ENCODE results near the gene FTO.

The FTO gene

GRCh38 chr16:54125751-54126655, 422.0 kb downstream of the FTO start:
- Histone ChIP-seq H3K18ac (ENCODE audit: low read length) (no peak overlapping the region), H3K4me2 (ENCODE audit: insufficient read depth, low read length, poor library complexity, severe bottlenecking) (no peak overlapping the region), H3K36me3 (replicated peaks in 1 of 2; ENCODE audit: control insufficient read depth in 2 of 2, insufficient read depth in 2 of 2, low read length in 2 of 2) (no peaks in the 10 kb centered on the region), H2AFZ (ENCODE audit: low read length) (no peak overlapping the region), H3K4me3 (ENCODE audit: low read length in 2 of 2) (no peak overlapping the region), H2BK5ac (ENCODE audit: low read length) (no peak overlapping the region), H2AK5ac (ENCODE audit: low read depth, low read length) (no peak overlapping the region), H2BK120ac (ENCODE audit: low read depth, low read length) (no peak overlapping the region), H3K9me3 (replicated peaks in 1 of 2; ENCODE audit: control insufficient read depth in 2 of 2, insufficient read depth in 1 of 2, low read depth in 1 of 2, low read length in 2 of 2) (no peaks in the 10 kb centered on the region), H3K27ac (replicated peaks; ENCODE audit: low read length) (no peak overlapping the region), H2BK12ac (ENCODE audit: low read length) (no peak overlapping the region), H3K4ac (ENCODE audit: low read length) (no peak overlapping the region), H3K9ac (ENCODE audit: low read depth, low read length, poor library complexity) (no peak overlapping the region), H4K8ac (ENCODE audit: low read depth, low read length) (no peak overlapping the region), H3K4me1 (ENCODE audit: control insufficient read depth in 2 of 2, insufficient read depth in 1 of 2, low read depth in 1 of 2, low read length in 2 of 2) (peaks cover 0 to 1% of the 10 kb centered on the region in 2 donors), H3K79me1 (ENCODE audit: low read depth, low read length) (no peaks in the 10 kb centered on the region), H2BK15ac (ENCODE audit: low read length) (no peak overlapping the region), H3K27me3 (ENCODE audit: control insufficient read depth in 3 of 3, insufficient read depth in 3 of 3, low read depth in 1 of 3, low read length in 3 of 3) (no peaks in the 10 kb centered on the region), H4K91ac (ENCODE audit: low read depth, low read length, poor library complexity) (no peak overlapping the region), H3K23ac (ENCODE audit: low read depth, low read length, poor library complexity) (no peak overlapping the region), H3K14ac (ENCODE audit: low read length) (no peak overlapping the region)
- DNase-seq (ENCODE audit: low spot score), result no peak
- WGBS, 2 donors (ENCODE audit: extremely low coverage in 2 of 2, insufficient read length in 2 of 2, insufficient replicate concordance in 1 of 2), result no CpG with 5 or more reads among the region's 6 CpGs

DNA sequence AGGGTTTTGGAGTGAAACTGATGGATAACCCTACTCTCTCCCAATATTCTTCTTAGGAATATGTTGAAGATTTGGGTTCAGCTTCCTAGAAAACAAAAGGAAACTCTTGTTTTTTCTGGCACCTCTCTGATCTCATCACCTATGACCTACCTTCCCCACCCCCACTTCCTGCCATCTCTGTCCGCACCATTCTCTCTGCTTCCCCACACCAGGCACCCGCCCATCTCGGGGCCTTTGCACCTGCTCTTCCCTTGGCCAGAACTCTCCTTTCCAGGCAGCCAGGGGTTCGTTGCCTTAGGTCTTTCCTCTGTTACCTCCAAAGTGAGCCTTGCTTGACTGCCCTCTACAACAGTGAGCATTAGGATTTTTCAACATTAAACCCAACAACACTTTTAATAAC, 423.0 kb downstream of the FTO start:
- no peak overlapping the region for H4K91ac ChIP-seq (ENCODE audit: low read depth, low read length, poor library complexity)
- H2BK15ac ChIP-seq (ENCODE audit: low read length), result no peak overlapping the region
- H3K79me1 ChIP-seq (ENCODE audit: low read depth, low read length), result no peaks in the 10 kb centered on the region
- no peak for DNase-seq (ENCODE audit: low spot score)
- no peak overlapping the region for H3K4me3 ChIP-seq (ENCODE audit: low read length in 2 of 2)
- no peak overlapping the region for H3K14ac ChIP-seq (ENCODE audit: low read length)
- H3K36me3 ChIP-seq (replicated peaks in 1 of 2; ENCODE audit: control insufficient read depth in 2 of 2, insufficient read depth in 2 of 2, low read length in 2 of 2), result no peaks in the 10 kb centered on the region
- no peak overlapping the region for H2AFZ ChIP-seq (ENCODE audit: low read length)
- no peak overlapping the region for H2BK120ac ChIP-seq (ENCODE audit: low read depth, low read length)
- peaks cover 0 to 1% of the 10 kb centered on the region in 2 donors for H3K4me1 ChIP-seq (ENCODE audit: control insufficient read depth in 2 of 2, insufficient read depth in 1 of 2, low read depth in 1 of 2, low read length in 2 of 2)
- no peaks in the 10 kb centered on the region for H3K9me3 ChIP-seq (replicated peaks in 1 of 2; ENCODE audit: control insufficient read depth in 2 of 2, insufficient read depth in 1 of 2, low read depth in 1 of 2, low read length in 2 of 2)
- H2BK12ac ChIP-seq (ENCODE audit: low read length), result no peak overlapping the region
- H3K9ac ChIP-seq (ENCODE audit: low read depth, low read length, poor library complexity), result no peak overlapping the region
- H3K27me3 ChIP-seq (ENCODE audit: control insufficient read depth in 3 of 3, insufficient read depth in 3 of 3, low read depth in 1 of 3, low read length in 3 of 3), result peaks cover 0 to 5% (median 0%) of the 10 kb centered on the region in 3 experiments
- H3K18ac ChIP-seq (ENCODE audit: low read length), result no peak overlapping the region
- no peak overlapping the region for H3K23ac ChIP-seq (ENCODE audit: low read depth, low read length, poor library complexity)
- no peak overlapping the region for H3K4me2 ChIP-seq (ENCODE audit: insufficient read depth, low read length, poor library complexity, severe bottlenecking)
- no peak overlapping the region for H2BK5ac ChIP-seq (ENCODE audit: low read length)
- H4K8ac ChIP-seq (ENCODE audit: low read depth, low read length), result no peak overlapping the region
- no peak overlapping the region for H3K4ac ChIP-seq (ENCODE audit: low read length)
- WGBS, 2 donors (ENCODE audit: extremely low coverage in 2 of 2, insufficient read length in 2 of 2, insufficient replicate concordance in 1 of 2), result no CpG with 5 or more reads among the region's 4 CpGs
- H2AK5ac ChIP-seq (ENCODE audit: low read depth, low read length), result no peak overlapping the region
- no peak overlapping the region for H3K27ac ChIP-seq (replicated peaks; ENCODE audit: low read length)

- H3K4me1 ChIP-seq (ENCODE audit: control insufficient read depth in 2 of 2, insufficient read depth in 1 of 2, low read depth in 1 of 2, low read length in 2 of 2), result peaks cover 0 to 1% of the 10 kb centered on the region in 2 donors
- H3K23ac ChIP-seq (ENCODE audit: low read depth, low read length, poor library complexity), result no peak overlapping the region
- no peak overlapping the region for H3K18ac ChIP-seq (ENCODE audit: low read length)
- no peak overlapping the region for H2BK15ac ChIP-seq (ENCODE audit: low read length)
- no peak overlapping the region for H2BK120ac ChIP-seq (ENCODE audit: low read depth, low read length)
- no peak overlapping the region for H3K14ac ChIP-seq (ENCODE audit: low read length)
- no peak overlapping the region for H4K8ac ChIP-seq (ENCODE audit: low read depth, low read length)
- DNase-seq (ENCODE audit: low spot score), result no peak
- H4K91ac ChIP-seq (ENCODE audit: low read depth, low read length, poor library complexity), result no peak overlapping the region
- no peaks in the 10 kb centered on the region for H3K36me3 ChIP-seq (replicated peaks in 1 of 2; ENCODE audit: control insufficient read depth in 2 of 2, insufficient read depth in 2 of 2, low read length in 2 of 2)
- no peaks in the 10 kb centered on the region for H3K79me1 ChIP-seq (ENCODE audit: low read depth, low read length)
- H3K27ac ChIP-seq (replicated peaks; ENCODE audit: low read length), result no peak overlapping the region
- H3K4me2 ChIP-seq (ENCODE audit: insufficient read depth, low read length, poor library complexity, severe bottlenecking), result no peak overlapping the region
- no peak overlapping the region for H2AFZ ChIP-seq (ENCODE audit: low read length)
- H2BK5ac ChIP-seq (ENCODE audit: low read length), result no peak overlapping the region
- H2AK5ac ChIP-seq (ENCODE audit: low read depth, low read length), result no peak overlapping the region
- WGBS, 2 donors (ENCODE audit: extremely low coverage in 2 of 2, insufficient read length in 2 of 2, insufficient replicate concordance in 1 of 2), result no CpG with 5 or more reads among the region's 5 CpGs
- no peak overlapping the region for H3K4ac ChIP-seq (ENCODE audit: low read length)
- H3K4me3 ChIP-seq (ENCODE audit: low read length in 2 of 2), result no peak overlapping the region
- H3K27me3 ChIP-seq (ENCODE audit: control insufficient read depth in 3 of 3, insufficient read depth in 3 of 3, low read depth in 1 of 3, low read length in 3 of 3), result peaks cover 0 to 6% (median 0%) of the 10 kb centered on the region in 3 experiments
- no peak overlapping the region for H3K9ac ChIP-seq (ENCODE audit: low read depth, low read length, poor library complexity)
- H3K9me3 ChIP-seq (replicated peaks in 1 of 2; ENCODE audit: control insufficient read depth in 2 of 2, insufficient read depth in 1 of 2, low read depth in 1 of 2, low read length in 2 of 2), result no peaks in the 10 kb centered on the region
- H2BK12ac ChIP-seq (ENCODE audit: low read length), result no peak overlapping the region
Measured at GRCh38 chr16:54128629-54129234, 424.8 kb downstream of the FTO start.

- Histone ChIP-seq H3K4ac (ENCODE audit: low read length) (no peak overlapping the region), H3K18ac (ENCODE audit: low read length) (no peak overlapping the region), H2BK5ac (ENCODE audit: low read length) (no peak overlapping the region), H3K4me1 (ENCODE audit: control insufficient read depth in 2 of 2, insufficient read depth in 1 of 2, low read depth in 1 of 2, low read length in 2 of 2) (peaks cover 0 to 1% of the 10 kb centered on the region in 2 donors), H3K27me3 (ENCODE audit: control insufficient read depth in 3 of 3, insufficient read depth in 3 of 3, low read depth in 1 of 3, low read length in 3 of 3) (peaks cover 0 to 10% (median 0%) of the 10 kb centered on the region in 3 experiments), H2BK12ac (ENCODE audit: low read length) (no peak overlapping the region), H3K14ac (ENCODE audit: low read length) (no peak overlapping the region), H2BK15ac (ENCODE audit: low read length) (no peak overlapping the region), H3K79me1 (ENCODE audit: low read depth, low read length) (no peaks in the 10 kb centered on the region), H3K9me3 (replicated peaks in 1 of 2; ENCODE audit: control insufficient read depth in 2 of 2, insufficient read depth in 1 of 2, low read depth in 1 of 2, low read length in 2 of 2) (no peaks in the 10 kb centered on the region), H3K27ac (replicated peaks; ENCODE audit: low read length) (no peak overlapping the region), H2BK120ac (ENCODE audit: low read depth, low read length) (no peak overlapping the region), H2AK5ac (ENCODE audit: low read depth, low read length) (no peak overlapping the region), H3K36me3 (replicated peaks in 1 of 2; ENCODE audit: control insufficient read depth in 2 of 2, insufficient read depth in 2 of 2, low read length in 2 of 2) (no peaks in the 10 kb centered on the region), H2AFZ (ENCODE audit: low read length) (no peak overlapping the region), H3K23ac (ENCODE audit: low read depth, low read length, poor library complexity) (no peak overlapping the region), H3K4me2 (ENCODE audit: insufficient read depth, low read length, poor library complexity, severe bottlenecking) (no peak overlapping the region), H3K4me3 (ENCODE audit: low read length in 2 of 2) (no peak overlapping the region), H4K8ac (ENCODE audit: low read depth, low read length) (no peak overlapping the region), H4K91ac (ENCODE audit: low read depth, low read length, poor library complexity) (no peak overlapping the region), H3K9ac (ENCODE audit: low read depth, low read length, poor library complexity) (no peak overlapping the region)
- no peak for DNase-seq (ENCODE audit: low spot score)
Measured at GRCh38 chr16:54129810-54130209, 425.9 kb downstream of the FTO start.

Data from neuronal stem cell (in vitro differentiated cells).